ENCODE results near the gene B3GNT3. TPM values are rescaled to one million over a fixed set of nuclear protein-coding genes. Genes with fewer than 3 reads are reported as not detected.

B3GNT3 gene
- total and polyA plus RNA-seq, 2 of the 13 experiments (the other 11 are each of a cell fraction or from before 2014, with no cell fraction given), result 0.86 to 4.0 TPM

DNA sequence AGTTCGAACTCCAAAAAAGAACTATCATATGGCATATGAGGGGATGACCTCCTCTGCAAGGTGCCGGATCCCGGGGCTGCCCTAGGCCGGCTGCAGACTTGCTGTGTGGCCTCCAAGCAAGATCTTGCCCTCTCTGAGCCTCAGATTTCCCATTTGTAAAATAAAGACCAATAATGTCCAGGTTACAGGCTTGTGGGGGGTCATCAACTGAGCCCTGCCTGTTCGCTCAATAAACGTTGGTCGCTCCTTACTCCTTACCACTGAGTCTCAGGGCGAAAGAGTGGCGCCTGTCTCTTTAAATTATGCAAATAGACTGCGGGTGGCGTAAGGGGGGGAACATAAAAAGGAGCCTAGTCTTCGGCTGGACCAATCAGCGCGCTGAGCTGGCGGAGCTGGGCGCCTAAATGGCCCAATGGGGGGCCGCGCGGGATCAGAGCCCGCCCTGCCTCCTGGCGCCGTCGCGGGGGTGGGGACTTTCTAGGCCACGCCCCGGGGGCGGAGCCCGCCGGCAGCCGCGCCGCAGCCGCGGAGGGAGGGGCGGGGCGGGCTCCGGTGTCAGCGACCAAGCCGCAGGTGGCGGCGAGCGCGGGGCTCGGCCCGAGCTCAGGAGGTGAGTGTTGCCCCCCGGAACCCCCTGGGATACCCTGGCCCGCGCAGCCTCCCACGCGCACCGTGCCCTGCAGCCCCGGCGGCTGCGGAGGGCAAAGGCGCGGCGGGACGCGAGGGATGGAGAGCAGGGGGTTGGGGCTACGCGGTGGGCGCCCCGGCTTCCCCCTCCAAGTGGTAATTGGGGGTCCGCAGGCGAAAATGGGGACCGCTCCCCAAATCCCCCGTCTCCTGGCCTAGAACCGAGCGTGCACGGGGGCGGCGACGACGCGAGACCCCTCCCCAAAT, 47.5 kb upstream of the B3GNT3 start (continued):
- TF ChIP-seq SP1 (IDR thresholded peaks at IDR 0.05) (no peak), SP1 (CRISPR knock-in tag; IDR thresholded peaks at IDR 0.05) (peak; percentile 85), EEA1 (CRISPR knock-in tag; IDR thresholded peaks at IDR 0.05; ENCODE audit: borderline replicate concordance) (0 out of 2 replicates have a peak, but pooled peaks have one; percentile 30), KLF12 (CRISPR knock-in tag; IDR thresholded peaks at IDR 0.05; ENCODE audit: borderline replicate concordance) (0 out of 2 replicates have a peak, but pooled peaks have one; percentile 32), SRF (IDR thresholded peaks at IDR 0.05; ENCODE audit: low read depth, low read length) (no peak), RFXAP (CRISPR knock-in tag; IDR thresholded peaks at IDR 0.05; ENCODE audit: borderline replicate concordance) (peak; percentile 35; the same call in 1 of the 2 replicates), NFYC (CRISPR knock-in tag; IDR thresholded peaks at IDR 0.05) (peak; percentile 86), KDM1A (CRISPR knock-in tag; IDR thresholded peaks at IDR 0.05) (peak; percentile 96), NR2C2 (CRISPR knock-in tag; IDR thresholded peaks at IDR 0.05; ENCODE audit: borderline replicate concordance) (no peak), YY1 (IDR thresholded peaks at IDR 0.05; ENCODE audit: insufficient read depth, insufficient replicate concordance, low read depth, low read length) (no peak), NAIF1 (CRISPR knock-in tag; IDR thresholded peaks at IDR 0.05; ENCODE audit: borderline replicate concordance) (no peak), ZNF563 (CRISPR knock-in tag; IDR thresholded peaks at IDR 0.05) (0 out of 2 replicates have a peak, but pooled peaks have one; percentile 19)
- TF ChIP-seq, protein P1, sequence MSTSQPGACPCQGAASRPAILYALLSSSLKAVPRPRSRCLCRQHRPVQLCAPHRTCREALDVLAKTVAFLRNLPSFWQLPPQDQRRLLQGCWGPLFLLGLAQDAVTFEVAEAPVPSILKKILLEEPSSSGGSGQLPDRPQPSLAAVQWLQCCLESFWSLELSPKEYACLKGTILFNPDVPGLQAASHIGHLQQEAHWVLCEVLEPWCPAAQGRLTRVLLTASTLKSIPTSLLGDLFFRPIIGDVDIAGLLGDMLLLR (CRISPR knock-in tag; IDR thresholded peaks at IDR 0.05), result no peak
- TF ChIP-seq, protein P2, sequence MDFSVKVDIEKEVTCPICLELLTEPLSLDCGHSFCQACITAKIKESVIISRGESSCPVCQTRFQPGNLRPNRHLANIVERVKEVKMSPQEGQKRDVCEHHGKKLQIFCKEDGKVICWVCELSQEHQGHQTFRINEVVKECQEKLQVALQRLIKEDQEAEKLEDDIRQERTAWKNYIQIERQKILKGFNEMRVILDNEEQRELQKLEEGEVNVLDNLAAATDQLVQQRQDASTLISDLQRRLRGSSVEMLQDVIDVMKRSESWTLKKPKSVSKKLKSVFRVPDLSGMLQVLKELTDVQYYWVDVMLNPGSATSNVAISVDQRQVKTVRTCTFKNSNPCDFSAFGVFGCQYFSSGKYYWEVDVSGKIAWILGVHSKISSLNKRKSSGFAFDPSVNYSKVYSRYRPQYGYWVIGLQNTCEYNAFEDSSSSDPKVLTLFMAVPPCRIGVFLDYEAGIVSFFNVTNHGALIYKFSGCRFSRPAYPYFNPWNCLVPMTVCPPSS (IDR thresholded peaks at IDR 0.05), result no peak
- TF ChIP-seq, protein P3, sequence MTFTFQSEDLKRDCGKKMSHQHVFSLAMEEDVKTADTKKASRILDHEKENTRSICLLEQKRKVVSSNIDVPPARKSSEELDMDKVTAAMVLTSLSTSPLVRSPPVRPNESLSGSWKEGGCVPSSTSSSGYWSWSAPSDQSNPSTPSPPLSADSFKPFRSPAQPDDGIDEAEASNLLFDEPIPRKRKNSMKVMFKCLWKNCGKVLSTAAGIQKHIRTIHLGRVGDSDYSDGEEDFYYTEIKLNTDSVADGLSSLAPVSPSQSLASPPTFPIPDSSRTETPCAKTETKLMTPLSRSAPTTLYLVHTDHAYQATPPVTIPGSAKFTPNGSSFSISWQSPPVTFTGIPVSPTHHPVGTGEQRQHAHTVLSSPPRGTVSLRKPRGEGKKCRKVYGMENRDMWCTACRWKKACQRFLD (CRISPR knock-in tag; IDR thresholded peaks at IDR 0.05; ENCODE audit: borderline replicate concordance), result 0 out of 2 replicates have a peak, but pooled peaks have one; percentile 60
- TF ChIP-seq, protein P4, sequence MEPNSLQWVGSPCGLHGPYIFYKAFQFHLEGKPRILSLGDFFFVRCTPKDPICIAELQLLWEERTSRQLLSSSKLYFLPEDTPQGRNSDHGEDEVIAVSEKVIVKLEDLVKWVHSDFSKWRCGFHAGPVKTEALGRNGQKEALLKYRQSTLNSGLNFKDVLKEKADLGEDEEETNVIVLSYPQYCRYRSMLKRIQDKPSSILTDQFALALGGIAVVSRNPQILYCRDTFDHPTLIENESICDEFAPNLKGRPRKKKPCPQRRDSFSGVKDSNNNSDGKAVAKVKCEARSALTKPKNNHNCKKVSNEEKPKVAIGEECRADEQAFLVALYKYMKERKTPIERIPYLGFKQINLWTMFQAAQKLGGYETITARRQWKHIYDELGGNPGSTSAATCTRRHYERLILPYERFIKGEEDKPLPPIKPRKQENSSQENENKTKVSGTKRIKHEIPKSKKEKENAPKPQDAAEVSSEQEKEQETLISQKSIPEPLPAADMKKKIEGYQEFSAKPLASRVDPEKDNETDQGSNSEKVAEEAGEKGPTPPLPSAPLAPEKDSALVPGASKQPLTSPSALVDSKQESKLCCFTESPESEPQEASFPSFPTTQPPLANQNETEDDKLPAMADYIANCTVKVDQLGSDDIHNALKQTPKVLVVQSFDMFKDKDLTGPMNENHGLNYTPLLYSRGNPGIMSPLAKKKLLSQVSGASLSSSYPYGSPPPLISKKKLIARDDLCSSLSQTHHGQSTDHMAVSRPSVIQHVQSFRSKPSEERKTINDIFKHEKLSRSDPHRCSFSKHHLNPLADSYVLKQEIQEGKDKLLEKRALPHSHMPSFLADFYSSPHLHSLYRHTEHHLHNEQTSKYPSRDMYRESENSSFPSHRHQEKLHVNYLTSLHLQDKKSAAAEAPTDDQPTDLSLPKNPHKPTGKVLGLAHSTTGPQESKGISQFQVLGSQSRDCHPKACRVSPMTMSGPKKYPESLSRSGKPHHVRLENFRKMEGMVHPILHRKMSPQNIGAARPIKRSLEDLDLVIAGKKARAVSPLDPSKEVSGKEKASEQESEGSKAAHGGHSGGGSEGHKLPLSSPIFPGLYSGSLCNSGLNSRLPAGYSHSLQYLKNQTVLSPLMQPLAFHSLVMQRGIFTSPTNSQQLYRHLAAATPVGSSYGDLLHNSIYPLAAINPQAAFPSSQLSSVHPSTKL (CRISPR knock-in tag; IDR thresholded peaks at IDR 0.05), result no peak
- TF ChIP-seq, protein P5, sequence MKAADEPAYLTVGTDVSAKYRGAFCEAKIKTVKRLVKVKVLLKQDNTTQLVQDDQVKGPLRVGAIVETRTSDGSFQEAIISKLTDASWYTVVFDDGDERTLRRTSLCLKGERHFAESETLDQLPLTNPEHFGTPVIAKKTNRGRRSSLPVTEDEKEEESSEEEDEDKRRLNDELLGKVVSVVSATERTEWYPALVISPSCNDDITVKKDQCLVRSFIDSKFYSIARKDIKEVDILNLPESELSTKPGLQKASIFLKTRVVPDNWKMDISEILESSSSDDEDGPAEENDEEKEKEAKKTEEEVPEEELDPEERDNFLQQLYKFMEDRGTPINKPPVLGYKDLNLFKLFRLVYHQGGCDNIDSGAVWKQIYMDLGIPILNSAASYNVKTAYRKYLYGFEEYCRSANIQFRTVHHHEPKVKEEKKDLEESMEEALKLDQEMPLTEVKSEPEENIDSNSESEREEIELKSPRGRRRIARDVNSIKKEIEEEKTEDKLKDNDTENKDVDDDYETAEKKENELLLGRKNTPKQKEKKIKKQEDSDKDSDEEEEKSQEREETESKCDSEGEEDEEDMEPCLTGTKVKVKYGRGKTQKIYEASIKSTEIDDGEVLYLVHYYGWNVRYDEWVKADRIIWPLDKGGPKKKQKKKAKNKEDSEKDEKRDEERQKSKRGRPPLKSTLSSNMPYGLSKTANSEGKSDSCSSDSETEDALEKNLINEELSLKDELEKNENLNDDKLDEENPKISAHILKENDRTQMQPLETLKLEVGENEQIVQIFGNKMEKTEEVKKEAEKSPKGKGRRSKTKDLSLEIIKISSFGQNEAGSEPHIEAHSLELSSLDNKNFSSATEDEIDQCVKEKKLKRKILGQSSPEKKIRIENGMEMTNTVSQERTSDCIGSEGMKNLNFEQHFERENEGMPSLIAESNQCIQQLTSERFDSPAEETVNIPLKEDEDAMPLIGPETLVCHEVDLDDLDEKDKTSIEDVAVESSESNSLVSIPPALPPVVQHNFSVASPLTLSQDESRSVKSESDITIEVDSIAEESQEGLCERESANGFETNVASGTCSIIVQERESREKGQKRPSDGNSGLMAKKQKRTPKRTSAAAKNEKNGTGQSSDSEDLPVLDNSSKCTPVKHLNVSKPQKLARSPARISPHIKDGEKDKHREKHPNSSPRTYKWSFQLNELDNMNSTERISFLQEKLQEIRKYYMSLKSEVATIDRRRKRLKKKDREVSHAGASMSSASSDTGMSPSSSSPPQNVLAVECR (CRISPR knock-in tag; IDR thresholded peaks at IDR 0.05; ENCODE audit: borderline replicate concordance), result peak; percentile 37; the same call in 1 of the 2 replicates

Measured in HepG2 (cell line).